ENCODE data around the gene DIO2. TPM values are rescaled to one million over a fixed set of nuclear protein-coding genes. Genes with fewer than 3 reads are reported as not detected.

Gene DIO2
- total and polyA plus RNA-seq, 2 of the 4 experiments (the other 2 are of a cell fraction) = 12.8 to 24.2 TPM

GRCh38 chr14:80167793-80168448 is 43.4 kb downstream of the DIO2 start:
- intact Hi-C loops (cut with micrococcal nuclease) = no loop called here
- H3K4me3 ChIP-seq (ENCODE audit: insufficient read depth, low read depth, low read length) = no peak overlapping the region
- no peaks in the 10 kb centered on the region for H3K27me3 ChIP-seq (ENCODE audit: control insufficient read depth, insufficient read depth, low read length)
- WGBS, 2 experiments (ENCODE audit: extremely low coverage in 2 of 2, insufficient read length in 1 of 2) = 80% methylated on average over 1 of the region's 6 CpGs; no CpG with 5 or more reads in 1 of the 2 experiments
- H4K8ac ChIP-seq (ENCODE audit: low read depth in 2 of 2, low read length in 2 of 2) = no peak overlapping the region
- no peak overlapping the region for H2AFZ ChIP-seq (replicated peaks; ENCODE audit: low read length, poor library complexity)
- no peak overlapping the region for H3K56ac ChIP-seq (ENCODE audit: extremely low read depth, insufficient read depth, low read length)
- H3K79me1 ChIP-seq (ENCODE audit: low read depth in 1 of 2, low read length in 2 of 2) = no peaks in the 10 kb centered on the region
- BruUV-seq (replicated peaks) = no TSS peak
- H3K23ac ChIP-seq (ENCODE audit: low read depth, low read length) = no peak overlapping the region
- H3K27ac ChIP-seq (ENCODE audit: insufficient read depth, low read length) = no peak overlapping the region
- no peak overlapping the region for H4K5ac ChIP-seq (ENCODE audit: low read depth, low read length)
- no peaks in the 10 kb centered on the region for H3K9me1 ChIP-seq (ENCODE audit: insufficient read depth, low read length)
- no peak overlapping the region for H2BK15ac ChIP-seq (ENCODE audit: low read depth, low read length)
- H2BK5ac ChIP-seq (ENCODE audit: low read depth, low read length, poor library complexity, severe bottlenecking) = no peak overlapping the region
- TF ChIP-seq BHLHE40 (IDR thresholded peaks at IDR 0.05; ENCODE audit: low read depth, low read length) (no peak), NFE2L2 (IDR thresholded peaks at IDR 0.05; ENCODE audit: low read depth, low read length) (no peak), RFX5 (IDR thresholded peaks at IDR 0.05; ENCODE audit: low read depth, low read length) (no peak), POLR2A (IDR thresholded peaks at IDR 0.05; ENCODE audit: low read depth, low read length) (no peak), USF2 (IDR thresholded peaks at IDR 0.05; ENCODE audit: low read depth, low read length) (no peak), MAFK (IDR thresholded peaks at IDR 0.05; ENCODE audit: low read depth, low read length) (no peak), MXI1 (IDR thresholded peaks at IDR 0.05; ENCODE audit: borderline replicate concordance, low read depth, low read length) (no peak)
- dilution Hi-C loops (cut with HindIII; ENCODE audit: low sequenced_read_pairs, unreplicated experiment) = no loop called here
- no peak overlapping the region for H3K4ac ChIP-seq (ENCODE audit: low read depth, low read length)
- CTCF ChIA-PET = interaction anchor here (0.5 kb wide), 1 partner anchor 13 kb away, joined by 3 read pairs; no protein-coding TSS in a partner anchor
- H3K9me3 ChIP-seq (ENCODE audit: control insufficient read depth, insufficient read depth, low read length) = no peaks in the 10 kb centered on the region; the same call in 1 of the 2 replicates
- DNase-seq (no peak), ATAC-seq (ENCODE audit: low read depth) (no peak)
- no peak overlapping the region for H2AK9ac ChIP-seq (replicated peaks; ENCODE audit: low read depth, low read length, poor library complexity)
- H3K9ac ChIP-seq (ENCODE audit: low read depth, low read length) = no peak overlapping the region
- no peaks in the 10 kb centered on the region for H4K20me1 ChIP-seq (ENCODE audit: insufficient read depth, low read length)
- POLR2A ChIA-PET (ENCODE audit: unreplicated experiment) = no interaction called here
- no peak overlapping the region for H3K4me2 ChIP-seq (ENCODE audit: low read depth, low read length)
- H2AK5ac ChIP-seq (ENCODE audit: low read depth, low read length) = no peak overlapping the region
- H3K36me3 ChIP-seq (ENCODE audit: control insufficient read depth, insufficient read depth, low read length) = no peaks in the 10 kb centered on the region
- in situ Hi-C loops (cut with MboI; ENCODE audit: low sequenced_read_pairs) = no loop called here
- peaks cover 2% of the 10 kb centered on the region; the same call in 1 of the 2 replicates for H3K4me1 ChIP-seq (ENCODE audit: control insufficient read depth, insufficient read depth, low read length)
- H4K91ac ChIP-seq (ENCODE audit: insufficient read depth, low read depth, low read length) = no peak overlapping the region
- no peak overlapping the region for H3K18ac ChIP-seq (ENCODE audit: low read depth, low read length)
- H2BK20ac ChIP-seq (ENCODE audit: low read depth, low read length) = no peak overlapping the region
- H3K14ac ChIP-seq (replicated peaks; ENCODE audit: low read depth, low read length) = no peak overlapping the region
- no peak overlapping the region for H2BK120ac ChIP-seq (ENCODE audit: low read depth, low read length)
